Measurements from ENCODE around the gene CAB39. TPM values are rescaled to one million over a fixed set of nuclear protein-coding genes. Genes with fewer than 3 reads are reported as not detected.

CAB39 gene
- total RNA-seq, 1 donor from 2014 or later = 78.7 TPM

DNA sequence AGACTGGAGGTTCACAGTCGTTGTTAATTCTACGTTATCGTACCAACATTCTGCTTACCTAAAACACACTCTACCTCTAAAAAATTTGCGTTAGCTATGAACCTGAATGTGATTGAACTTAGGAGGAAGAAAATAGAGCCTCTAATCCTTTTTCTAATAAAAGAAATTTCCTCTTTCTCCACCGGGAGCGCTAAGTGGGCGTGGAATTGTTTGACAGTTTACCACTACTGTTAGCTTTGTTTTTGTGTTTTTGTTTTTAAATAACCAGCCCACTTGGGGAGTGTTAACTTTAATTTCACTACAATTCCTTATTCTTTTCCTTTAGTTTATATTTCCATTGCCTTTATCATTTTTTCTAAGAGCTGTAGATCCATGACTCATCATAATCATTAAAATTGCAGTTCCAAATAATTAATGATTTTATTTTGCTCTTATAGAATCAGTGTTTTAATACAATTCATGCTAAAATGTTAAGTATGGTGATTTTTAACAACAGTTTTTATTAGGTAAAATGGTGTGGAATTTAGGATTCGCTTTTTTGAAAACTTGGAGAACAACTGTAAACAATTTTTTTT, 97.1 kb downstream of the CAB39 start:
- ATAC-seq (no peak), DNase-seq (no peak)
- H3K36me3 ChIP-seq = peaks cover 58% of the 10 kb centered on the region
- intact Hi-C loops (cut with DNase I) = no loop called here
- H3K27ac ChIP-seq = no peak overlapping the region
- TF ChIP-seq, protein P1, sequence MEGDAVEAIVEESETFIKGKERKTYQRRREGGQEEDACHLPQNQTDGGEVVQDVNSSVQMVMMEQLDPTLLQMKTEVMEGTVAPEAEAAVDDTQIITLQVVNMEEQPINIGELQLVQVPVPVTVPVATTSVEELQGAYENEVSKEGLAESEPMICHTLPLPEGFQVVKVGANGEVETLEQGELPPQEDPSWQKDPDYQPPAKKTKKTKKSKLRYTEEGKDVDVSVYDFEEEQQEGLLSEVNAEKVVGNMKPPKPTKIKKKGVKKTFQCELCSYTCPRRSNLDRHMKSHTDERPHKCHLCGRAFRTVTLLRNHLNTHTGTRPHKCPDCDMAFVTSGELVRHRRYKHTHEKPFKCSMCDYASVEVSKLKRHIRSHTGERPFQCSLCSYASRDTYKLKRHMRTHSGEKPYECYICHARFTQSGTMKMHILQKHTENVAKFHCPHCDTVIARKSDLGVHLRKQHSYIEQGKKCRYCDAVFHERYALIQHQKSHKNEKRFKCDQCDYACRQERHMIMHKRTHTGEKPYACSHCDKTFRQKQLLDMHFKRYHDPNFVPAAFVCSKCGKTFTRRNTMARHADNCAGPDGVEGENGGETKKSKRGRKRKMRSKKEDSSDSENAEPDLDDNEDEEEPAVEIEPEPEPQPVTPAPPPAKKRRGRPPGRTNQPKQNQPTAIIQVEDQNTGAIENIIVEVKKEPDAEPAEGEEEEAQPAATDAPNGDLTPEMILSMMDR (IDR thresholded peaks at IDR 0.05) = no peak
- no peaks in the 10 kb centered on the region for H3K4me1 ChIP-seq
- no peaks in the 10 kb centered on the region for H3K27me3 ChIP-seq (ENCODE audit: low read depth)
- no peaks in the 10 kb centered on the region for H3K9me3 ChIP-seq
- no peak overlapping the region for H3K4me3 ChIP-seq

DNA sequence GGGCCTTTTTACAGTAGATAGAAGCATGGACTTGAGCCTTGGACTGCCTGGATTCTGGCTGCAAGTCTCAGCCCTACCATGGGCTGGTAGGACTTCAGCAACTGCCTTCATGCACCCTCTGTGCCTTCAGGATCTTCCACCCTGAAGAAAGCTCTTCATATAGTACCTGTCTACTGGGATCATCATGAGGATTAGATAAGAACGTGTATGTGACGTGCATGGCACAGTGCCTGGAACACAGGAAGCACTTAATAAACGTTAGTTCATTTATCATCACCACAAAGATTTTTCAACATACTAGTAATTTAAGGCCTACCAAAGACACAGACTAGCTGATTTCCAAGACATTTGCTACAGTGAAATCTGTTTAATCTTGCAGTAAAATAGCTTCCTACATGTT, 98.9 kb downstream of the CAB39 start:
- H3K36me3 ChIP-seq = peaks cover 74% of the 10 kb centered on the region
- no peak overlapping the region for H3K4me3 ChIP-seq
- H3K9me3 ChIP-seq = no peaks in the 10 kb centered on the region
- no peaks in the 10 kb centered on the region for H3K4me1 ChIP-seq
- no peak for DNase-seq
- TF ChIP-seq, protein P1 (IDR thresholded peaks at IDR 0.05) = no peak
- no peaks in the 10 kb centered on the region for H3K27me3 ChIP-seq (ENCODE audit: low read depth)
- intact Hi-C loops (cut with DNase I) = no loop called here
- no peak overlapping the region for H3K27ac ChIP-seq
- ATAC-seq = no peak

DNA sequence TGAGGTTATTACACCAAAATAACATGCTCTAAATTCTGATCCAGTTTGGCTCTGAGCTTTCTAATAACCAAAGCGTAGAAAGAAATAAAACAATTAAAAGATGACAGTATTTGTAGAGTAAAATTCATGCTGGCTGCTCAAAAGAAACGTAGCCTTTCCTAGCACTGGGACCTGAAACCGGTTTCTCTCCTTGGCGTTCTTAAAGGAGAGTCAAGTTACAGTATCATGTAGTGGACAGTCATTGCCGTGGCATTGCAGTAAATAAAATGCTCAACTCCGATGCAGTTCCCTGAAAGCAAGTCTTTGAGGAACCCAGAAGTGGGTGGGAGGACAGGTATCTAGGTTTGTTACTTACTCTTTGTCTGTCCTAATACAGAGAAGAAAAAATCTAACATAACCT, 99.4 kb downstream of the CAB39 start:
- ATAC-seq (no peak), DNase-seq (no peak)
- H3K4me3 ChIP-seq = no peak overlapping the region
- intact Hi-C loops (cut with DNase I) = no loop called here
- H3K27me3 ChIP-seq (ENCODE audit: low read depth) = no peaks in the 10 kb centered on the region
- no peak overlapping the region for H3K27ac ChIP-seq
- TF ChIP-seq, protein P1 (IDR thresholded peaks at IDR 0.05) = no peak
- H3K4me1 ChIP-seq = no peaks in the 10 kb centered on the region
- H3K9me3 ChIP-seq = no peaks in the 10 kb centered on the region
- H3K36me3 ChIP-seq = peaks cover 79% of the 10 kb centered on the region

DNA sequence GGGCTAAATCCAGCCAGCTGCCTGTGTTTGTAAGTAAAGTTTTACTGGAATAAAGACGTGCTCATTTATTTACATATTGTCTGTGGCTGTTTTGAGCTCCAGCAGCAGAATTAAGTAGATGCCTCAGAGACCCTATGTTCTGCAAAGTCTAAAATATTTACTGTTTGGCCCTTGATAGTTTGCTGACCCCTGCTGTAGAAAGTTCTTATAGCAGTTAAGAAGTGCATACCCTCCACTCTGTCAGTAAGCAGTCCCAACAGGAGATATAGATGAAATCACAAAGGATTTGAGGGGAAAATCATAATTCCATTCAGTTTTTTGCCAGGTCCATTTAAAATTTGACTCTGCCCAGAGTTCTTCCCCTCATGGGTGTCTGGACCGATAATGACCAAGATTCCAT, 102.0 kb downstream of the CAB39 start:
- no peak for DNase-seq
- no peaks in the 10 kb centered on the region for H3K4me1 ChIP-seq
- intact Hi-C loops (cut with DNase I) = no loop called here
- H3K9me3 ChIP-seq = no peaks in the 10 kb centered on the region
- no peaks in the 10 kb centered on the region for H3K27me3 ChIP-seq (ENCODE audit: low read depth)
- H3K4me3 ChIP-seq = no peak overlapping the region
- H3K36me3 ChIP-seq = peaks cover 95% of the 10 kb centered on the region
- TF ChIP-seq, protein P1 (IDR thresholded peaks at IDR 0.05) = peak; percentile 17
- ATAC-seq = no peak
- H3K27ac ChIP-seq = no peak overlapping the region

DNA sequence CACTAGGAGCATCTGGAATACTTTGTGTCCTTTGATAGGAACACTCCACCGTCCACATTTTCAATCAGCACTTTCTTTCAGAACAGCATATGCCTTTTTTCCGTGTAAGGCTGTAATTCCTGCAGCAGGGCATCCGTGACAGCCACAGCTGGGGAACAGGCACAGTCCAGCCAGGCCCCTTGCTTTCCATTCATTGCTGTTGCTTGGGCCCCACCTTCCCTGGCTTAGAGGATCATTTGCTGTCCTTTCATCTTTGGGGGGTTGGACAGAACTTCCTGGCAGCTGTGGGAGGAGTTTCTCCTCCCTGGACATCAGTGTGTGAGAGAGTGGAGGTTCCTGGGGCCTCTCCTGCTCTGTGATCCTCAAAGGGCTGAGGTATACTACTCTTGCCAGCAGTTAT, 102.4 kb downstream of the CAB39 start:
- Histone ChIP-seq H3K27ac (no peak overlapping the region), H3K27me3 (ENCODE audit: low read depth) (no peaks in the 10 kb centered on the region), H3K4me3 (no peak overlapping the region), H3K36me3 (peaks cover 97% of the 10 kb centered on the region), H3K9me3 (no peaks in the 10 kb centered on the region), H3K4me1 (no peaks in the 10 kb centered on the region)
- TF ChIP-seq, protein P1 (IDR thresholded peaks at IDR 0.05) = no peak
- ATAC-seq (no peak), DNase-seq (no peak)
- intact Hi-C loops (cut with DNase I) = no loop called here
